Adrenal gland (tissue), 5 donors: ENCODE measurements around the gene SIT1.

ENCODE experiments used
- POLR2A ChIP-seq, 2 donors: fragments of 450-650 bp; IDR thresholded peaks; one replicate each; pipeline ENCODE4 v1.6.1; 2017; ENCODE audit warnings: antibody characterized with exemption in 2 of 2, mild to moderate bottlenecking in 2 of 2, moderate library complexity in 1 of 2
- TF ChIP-seq, protein P1 (sequence below), 6 experiments: fragments of 450-650 bp in 4 of 6; fragments of 200-600 bp in 2 of 6; sonication (generic) in 1 of 6; IDR thresholded peaks; 1 replicate in 5 of 6; 2 replicates in 1 of 6; pipeline versions ENCODE4 v1.5.1 to v1.8.0; 2016 to 2021; ENCODE audit warnings: antibody characterized with exemption in 6 of 6, mild to moderate bottlenecking in 2 of 6, moderate library complexity in 1 of 6
- donor health status: DM: no; HTN: no; CAD: no.

- TF ChIP-seq, protein P1, sequence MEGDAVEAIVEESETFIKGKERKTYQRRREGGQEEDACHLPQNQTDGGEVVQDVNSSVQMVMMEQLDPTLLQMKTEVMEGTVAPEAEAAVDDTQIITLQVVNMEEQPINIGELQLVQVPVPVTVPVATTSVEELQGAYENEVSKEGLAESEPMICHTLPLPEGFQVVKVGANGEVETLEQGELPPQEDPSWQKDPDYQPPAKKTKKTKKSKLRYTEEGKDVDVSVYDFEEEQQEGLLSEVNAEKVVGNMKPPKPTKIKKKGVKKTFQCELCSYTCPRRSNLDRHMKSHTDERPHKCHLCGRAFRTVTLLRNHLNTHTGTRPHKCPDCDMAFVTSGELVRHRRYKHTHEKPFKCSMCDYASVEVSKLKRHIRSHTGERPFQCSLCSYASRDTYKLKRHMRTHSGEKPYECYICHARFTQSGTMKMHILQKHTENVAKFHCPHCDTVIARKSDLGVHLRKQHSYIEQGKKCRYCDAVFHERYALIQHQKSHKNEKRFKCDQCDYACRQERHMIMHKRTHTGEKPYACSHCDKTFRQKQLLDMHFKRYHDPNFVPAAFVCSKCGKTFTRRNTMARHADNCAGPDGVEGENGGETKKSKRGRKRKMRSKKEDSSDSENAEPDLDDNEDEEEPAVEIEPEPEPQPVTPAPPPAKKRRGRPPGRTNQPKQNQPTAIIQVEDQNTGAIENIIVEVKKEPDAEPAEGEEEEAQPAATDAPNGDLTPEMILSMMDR (IDR thresholded peaks at IDR 0.05), result no peak
- no peak for TF ChIP-seq POLR2A (IDR thresholded peaks at IDR 0.05)
Observed at GRCh38 chr9:35604578-35605350, 46.0 kb downstream of the SIT1 start, which contains the start of gene TESK1.
